GM13977 (cell line): ENCODE results near the gene TRANK1.
"Not testable (repeated sequence)": the region's sequence is repeated elsewhere in the genome, so short reads cannot be mapped to it uniquely, and the experiment has no call there.

Experiments used
- DNase-seq: peaks from one replicate; pipeline ENCODE4 v3.0.0; 2012; ENCODE audit warnings: low spot score
- CTCF ChIP-seq: IDR thresholded peaks from 2 replicates; pipeline ENCODE4 v1.5.1; 2012; ENCODE audit warnings: mild to moderate bottlenecking, control low read depth; ENCODE audit not compliant: insufficient read depth; ENCODE audit errors: extremely low read depth, missing control alignments
- in situ Hi-C: fragments of 300-500 bp; cut with MboI; formaldehyde crosslinking; loops from one replicate; pipeline ENCODE4 v1.12.0; 2022; ENCODE audit warnings: low sequenced_read_pairs, low pct_unique_long_range_greater_than_20kb, mixed read lengths, inconsistent platforms; ENCODE audit not compliant: unreplicated experiment

Gene TRANK1

GRCh38 chr3:36908647-36909180 is 36.1 kb downstream of the TRANK1 start:
- DNase-seq, result no peak
- no peak for TF ChIP-seq CTCF
- in situ Hi-C loops, result no loop called here

GRCh38 chr3:36907911-36908646 is 36.8 kb downstream of the TRANK1 start:
- DNase-seq, result no peak
- in situ Hi-C loops, result no loop called here
- TF ChIP-seq CTCF, result no peak

GRCh38 chr3:36906504-36907149 is 38.2 kb downstream of the TRANK1 start:
- no peak for DNase-seq
- in situ Hi-C loops, result no loop called here
- no peak for TF ChIP-seq CTCF

GRCh38 chr3:36905545-36905944 is 39.3 kb downstream of the TRANK1 start:
- no peak for TF ChIP-seq CTCF
- in situ Hi-C loops, result no loop called here
- no peak for DNase-seq

GRCh38 chr3:36904641-36905040 is 40.2 kb downstream of the TRANK1 start:
- TF ChIP-seq CTCF, result peak; percentile 48
- in situ Hi-C loops, result no loop called here
- no peak for DNase-seq

GRCh38 chr3:36904065-36904464 is 40.8 kb downstream of the TRANK1 start:
- in situ Hi-C loops, DNase-seq: not testable (repeated sequence)

- DNase-seq, result no peak
- no peak for TF ChIP-seq CTCF
- in situ Hi-C loops, result no loop called here
These were observed 41.6 kb downstream of the TRANK1 start for GRCh38 chr3:36903119-36903882.
